CD4-positive, alpha-beta T cell treated with Interleukin-6 for 4 hours (primary cell): ENCODE measurements around the gene SYNPO.

ENCODE experiments used
- DNase-seq: peaks from one replicate; pipeline ENCODE4 v3.0.0-alpha.2; 2020; ENCODE audit warnings: mixed read lengths

The SYNPO gene

DNA sequence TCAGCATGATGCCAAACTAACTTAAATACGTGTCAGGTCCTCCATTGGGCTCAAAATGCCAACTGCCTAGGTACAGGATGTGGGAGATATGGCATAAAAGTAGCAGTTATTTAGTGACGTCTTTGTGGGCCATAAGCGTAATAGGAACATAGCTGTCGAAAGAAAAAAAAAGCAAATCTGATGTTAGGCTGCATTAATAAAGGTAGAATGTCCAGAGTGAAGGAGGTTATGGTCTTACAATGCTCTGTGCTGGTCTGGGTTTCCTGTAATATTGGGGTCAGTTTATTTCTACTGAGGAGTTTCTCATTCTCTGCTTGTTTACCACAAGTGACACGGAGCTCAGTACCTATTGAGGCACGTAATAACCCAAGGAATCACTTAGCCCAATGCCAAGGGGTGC lies 33.4 kb upstream of the SYNPO start:
- no peak for DNase-seq

DNA sequence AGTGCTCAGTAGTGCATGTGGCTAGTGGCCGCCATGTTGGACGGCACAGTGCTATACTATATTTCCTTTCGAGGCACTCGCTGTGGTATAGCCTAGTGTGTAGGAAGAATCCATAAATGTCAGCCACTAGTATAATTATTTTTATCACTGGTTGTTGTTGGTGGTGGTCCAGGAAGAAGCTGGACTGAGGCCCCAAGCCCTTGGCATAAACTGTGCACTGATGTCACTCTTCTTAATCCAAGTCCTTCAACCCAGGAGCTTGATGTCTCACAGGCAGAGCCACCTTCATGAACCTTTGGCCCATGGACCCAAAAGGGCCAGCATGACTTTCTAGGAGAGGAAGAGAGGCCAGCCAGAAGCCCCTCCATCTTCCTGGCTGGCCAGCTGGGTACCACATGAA lies 32.5 kb upstream of the SYNPO start:
- DNase-seq: no peak

GRCh38 chr5:150608991-150609390 lies 31.5 kb upstream of the SYNPO start:
- no peak for DNase-seq

- no peak for DNase-seq
Observed at GRCh38 chr5:150609843-150610584, 30.4 kb upstream of the SYNPO start.

- no peak for DNase-seq
Observed at GRCh38 chr5:150611026-150611425, 29.4 kb upstream of the SYNPO start.

- no peak for DNase-seq
Observed at GRCh38 chr5:150612405-150612804, 28.1 kb upstream of the SYNPO start.

DNA sequence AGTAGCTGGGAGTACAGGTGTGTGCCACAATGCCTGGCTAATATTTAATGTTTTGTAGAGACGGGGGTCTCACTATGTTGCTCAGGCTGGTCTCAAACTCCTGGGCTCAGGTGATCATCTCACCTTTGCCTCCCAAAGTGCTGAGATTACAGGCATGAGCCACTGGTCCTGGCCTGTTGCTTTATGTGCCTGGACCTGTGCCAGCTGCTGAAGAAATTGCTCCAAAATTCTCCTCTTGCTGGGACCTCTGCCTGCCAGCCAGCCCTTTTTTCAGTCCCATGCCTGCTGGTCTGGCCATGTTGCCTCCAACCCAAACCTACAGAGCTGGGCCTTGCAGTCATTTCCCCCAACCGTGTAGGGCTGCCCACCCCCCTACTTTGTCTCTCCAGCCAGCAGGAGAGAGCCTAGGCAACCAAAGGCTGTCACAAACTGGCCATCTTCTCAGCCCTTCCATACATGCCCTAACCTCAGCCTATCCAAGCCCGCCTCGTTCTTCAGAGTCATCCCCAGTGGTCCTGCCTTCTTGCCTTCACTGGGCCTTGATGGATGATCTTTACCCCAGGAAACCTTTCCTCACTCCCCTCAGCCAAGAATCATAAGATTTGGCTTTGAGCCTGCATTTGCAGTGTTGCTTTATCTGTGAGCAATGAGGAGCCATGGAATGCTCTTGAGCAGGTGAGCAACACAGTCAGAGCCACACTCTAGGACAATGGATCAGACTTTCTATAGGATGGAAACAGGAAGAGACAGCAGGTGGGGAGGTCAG lies 27.4 kb upstream of the SYNPO start:
- DNase-seq: no peak

- DNase-seq: no peak
Observed at GRCh38 chr5:150613991-150614660, 26.3 kb upstream of the SYNPO start.

- no peak for DNase-seq
Observed at GRCh38 chr5:150614661-150615060, 25.8 kb upstream of the SYNPO start.

- DNase-seq: no peak
Observed at GRCh38 chr5:150615141-150615699, 25.2 kb upstream of the SYNPO start.

DNA sequence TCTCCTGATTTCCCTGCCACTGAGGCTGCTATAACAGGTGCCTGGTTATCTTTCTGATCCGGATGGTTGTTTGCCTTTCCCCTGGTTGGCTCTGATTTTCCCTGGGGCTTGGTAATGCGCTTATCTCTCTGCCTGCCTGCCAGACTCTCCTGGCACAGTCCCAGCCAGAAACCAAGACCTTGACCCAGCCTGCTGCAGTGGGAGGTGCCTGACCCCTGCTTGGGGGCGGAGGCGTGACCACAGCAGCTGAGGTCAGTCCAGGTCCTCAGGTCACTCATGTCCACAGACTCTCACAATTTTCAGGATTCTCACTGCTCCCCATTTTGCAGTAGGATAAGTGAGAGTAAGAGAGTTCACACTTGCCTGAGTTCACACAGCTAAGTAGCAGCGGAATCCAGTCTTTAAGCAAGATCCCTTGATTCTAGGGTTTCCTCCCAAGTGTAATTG lies 24.4 kb upstream of the SYNPO start:
- DNase-seq: no peak

GRCh38 chr5:150616506-150616905 lies 24.0 kb upstream of the SYNPO start:
- DNase-seq: no peak

- no peak for DNase-seq
Observed at GRCh38 chr5:150618163-150618562, 22.3 kb upstream of the SYNPO start.

- no peak for DNase-seq
Observed at GRCh38 chr5:150618588-150619281, 21.7 kb upstream of the SYNPO start.

GRCh38 chr5:150619359-150620230 lies 20.9 kb upstream of the SYNPO start:
- no peak for DNase-seq

GRCh38 chr5:150621301-150621700 lies 19.2 kb upstream of the SYNPO start:
- no peak for DNase-seq

GRCh38 chr5:150622157-150622556 lies 18.3 kb upstream of the SYNPO start:
- no peak for DNase-seq

- DNase-seq: no peak
Observed at GRCh38 chr5:150623152-150623877, 17.1 kb upstream of the SYNPO start.

DNA sequence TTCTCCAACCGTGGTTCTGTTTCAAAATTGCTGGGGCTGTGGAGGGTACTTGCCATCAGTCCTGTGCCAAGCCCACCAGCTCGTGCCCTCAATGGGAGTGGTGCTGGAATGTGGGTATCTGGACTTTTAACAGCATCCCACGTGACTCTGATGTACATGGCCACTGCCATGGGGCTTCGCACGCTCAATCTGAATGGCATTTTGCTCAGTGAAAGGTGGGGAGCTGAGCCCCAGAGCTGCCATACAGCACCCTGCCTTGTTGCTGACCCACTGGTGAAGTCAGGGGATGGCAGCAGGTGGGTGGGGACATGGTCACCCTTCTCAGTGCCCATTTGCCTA lies 16.6 kb upstream of the SYNPO start:
- DNase-seq: no peak

DNA sequence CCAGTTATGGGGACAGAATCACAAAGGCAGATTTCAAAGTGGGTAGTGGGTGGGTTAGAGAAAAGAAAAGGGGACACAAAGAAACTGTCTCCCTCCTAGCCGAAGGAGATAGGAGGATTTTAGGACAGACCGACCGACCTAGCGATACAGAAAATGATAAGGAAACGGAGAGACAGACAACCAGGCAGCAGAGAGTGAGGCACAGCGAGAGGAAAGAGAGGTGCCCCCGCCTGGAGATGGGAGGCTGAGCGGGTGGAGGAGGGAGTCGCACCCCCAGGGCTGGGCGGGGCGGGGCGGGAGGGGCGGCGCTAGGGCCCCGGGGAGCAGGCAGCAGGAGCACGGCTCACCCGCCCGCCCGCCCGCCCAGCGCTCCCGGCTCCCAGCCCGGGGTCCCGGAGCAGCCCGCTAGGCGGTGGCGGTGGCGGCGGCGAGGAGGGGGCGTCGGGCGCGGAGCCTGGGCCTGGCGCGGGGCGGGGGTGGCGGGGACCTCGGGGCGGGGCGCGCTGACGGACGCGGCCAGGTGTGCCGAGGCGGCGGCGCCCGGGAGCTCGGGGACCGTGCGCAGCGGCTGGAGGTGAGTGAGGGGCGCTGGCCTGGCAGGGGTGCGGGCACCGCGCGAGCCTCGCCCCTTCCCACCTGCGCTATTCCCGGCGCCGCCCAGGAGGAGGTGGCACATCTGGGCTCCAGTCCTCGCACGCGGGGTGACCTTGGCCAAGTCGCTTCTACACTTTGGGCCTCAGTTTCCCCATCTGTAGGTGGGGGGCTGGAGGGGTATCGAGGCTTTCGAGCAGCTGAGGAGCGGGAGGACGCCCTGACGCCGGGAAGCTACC lies 15.9 kb upstream of the SYNPO start:
- peak; percentile 73 for DNase-seq
